Measurements from ENCODE around the gene MAST2. TPM values are rescaled to one million over a fixed set of nuclear protein-coding genes. Genes with fewer than 3 reads are reported as not detected.

MAST2 gene
- polyA plus RNA-seq (ENCODE audit: insufficient read length in 10 of 10) = 10 to 100 TPM; 62.0 to 96.6 (median 70.6) TPM
- long read RNA-seq, donor 1, partial matches to known transcripts = 14 of 20 reads
- long read RNA-seq, donor 1, other reads (novel, unspliced or antisense) = 5 of 20 reads
- long read RNA-seq, donor 2, partial matches to known transcripts = 12 of 16 reads
- long read RNA-seq, donor 2, other reads (novel, unspliced or antisense) = 0 of 16 reads
- long read RNA-seq, donor 3 = 0 reads
- long read RNA-seq, donor 4, partial matches to known transcripts = 17 of 18 reads
- long read RNA-seq, donor 4, other reads (novel, unspliced or antisense) = 0 of 18 reads
- long read RNA-seq, donor 5, partial matches to known transcripts = 13 of 14 reads
- long read RNA-seq, donor 5, other reads (novel, unspliced or antisense) = 0 of 14 reads
- long read RNA-seq, donor 6, partial matches to known transcripts = 16 of 16 reads
- long read RNA-seq, donor 6, other reads (novel, unspliced or antisense) = 0 of 16 reads
- long read RNA-seq, donor 7, partial matches to known transcripts = 15 of 21 reads
- long read RNA-seq, donor 7, other reads (novel, unspliced or antisense) = 6 of 21 reads
- long read RNA-seq, donor 8, partial matches to known transcripts = 6 of 7 reads
- long read RNA-seq, donor 8, other reads (novel, unspliced or antisense) = 0 of 7 reads
- long read RNA-seq, donor 9, partial matches to known transcripts = 0 of 1 reads
- long read RNA-seq, donor 9, other reads (novel, unspliced or antisense) = 0 of 1 reads

GRCh38 chr1:45803299-45803780, at the start of gene MAST2:
TSS of gene MAST2 (plus strand) at chr1:45803612. CDS start at chr1:45803896, 284 bp downstream.
- peak; percentile 91 to 96 (median 94) for DNase-seq

- no peak for DNase-seq
Measured at GRCh38 chr1:45755697-45756096, 47.7 kb upstream of the MAST2 start.

- no peak for DNase-seq
Measured at GRCh38 chr1:45762291-45762690, 41.1 kb upstream of the MAST2 start.

GRCh38 chr1:45765999-45766792, 37.2 kb upstream of the MAST2 start:
- DNase-seq = no peak

- DNase-seq = peak; percentile 45 to 61 (median 49)
Measured at GRCh38 chr1:45767035-45767434, 36.4 kb upstream of the MAST2 start.

- peak in 2 of 3 donors; percentile 29 to 32 for DNase-seq
Measured at GRCh38 chr1:45769261-45769932, 34.0 kb upstream of the MAST2 start.

- DNase-seq = no peak
Measured at GRCh38 chr1:45772971-45773370, 30.4 kb upstream of the MAST2 start.

- no peak for DNase-seq
Measured at GRCh38 chr1:45775794-45776193, 27.6 kb upstream of the MAST2 start.

- DNase-seq = no peak
Measured at GRCh38 chr1:45785583-45785982, 17.8 kb upstream of the MAST2 start.

- DNase-seq = peak in 1 of 3 donors; percentile 13
Measured at GRCh38 chr1:45787905-45788304, 15.5 kb upstream of the MAST2 start.

- DNase-seq = no peak
Measured at GRCh38 chr1:45789601-45790000, 13.8 kb upstream of the MAST2 start.

- DNase-seq = no peak
Measured at GRCh38 chr1:45792744-45793143, 10.7 kb upstream of the MAST2 start.

- DNase-seq = no peak
Measured at GRCh38 chr1:45793942-45794604, 9.3 kb upstream of the MAST2 start.

GRCh38 chr1:45796381-45796780, 7.0 kb upstream of the MAST2 start:
- no peak for DNase-seq

- DNase-seq = no peak
Measured at GRCh38 chr1:45796946-45797345, 6.5 kb upstream of the MAST2 start.

- DNase-seq = no peak
Measured at GRCh38 chr1:45800899-45801298, 2.5 kb upstream of the MAST2 start.

GRCh38 chr1:45802343-45803298, 791 bp upstream of the MAST2 start:
- DNase-seq = peak; percentile 87 to 90 (median 90)

- peak in 2 of 3 donors; percentile 44 to 77 for DNase-seq
Measured at GRCh38 chr1:45803781-45804668, 613 bp downstream of the MAST2 start.

GRCh38 chr1:45804669-45804969, 1.2 kb downstream of the MAST2 start:
- DNase-seq = no peak
